Measurements from ENCODE around the gene MRPS7. TPM values are rescaled to one million over a fixed set of nuclear protein-coding genes. Genes with fewer than 3 reads are reported as not detected.
A peak's percentile ranks its signal among the peaks of the same experiment; 100 is the strongest.

MRPS7 gene
- total RNA-seq, 1 donor, result 45.6 TPM

GRCh38 chr17:75270218-75270965, 8.7 kb downstream of the MRPS7 start:
- DNase-seq (ENCODE audit: insufficient read length, low spot score, missing footprints), result peak; percentile 98
- peak; percentile 43 for TF ChIP-seq CTCF (IDR thresholded peaks at IDR 0.05; ENCODE audit: extremely low read depth, low read depth, low read length)
- H3K4me2 ChIP-seq (ENCODE audit: insufficient read depth, low read length), result peak overlapping the region; percentile 95
- no peaks in the 10 kb centered on the region for H3K27me3 ChIP-seq (ENCODE audit: insufficient read depth, low read length)
- H3K36me3 ChIP-seq (ENCODE audit: insufficient read depth, low read length), result peaks cover 11% of the 10 kb centered on the region
- peak overlapping the region; percentile 96 for H2AFZ ChIP-seq (ENCODE audit: low read length)
- no peaks in the 10 kb centered on the region for H3K9me3 ChIP-seq (ENCODE audit: low read depth, low read length)
- H3K79me2 ChIP-seq (ENCODE audit: insufficient read depth, low read length), result no peaks in the 10 kb centered on the region
- peaks cover 50% of the 10 kb centered on the region for H3K4me1 ChIP-seq (ENCODE audit: insufficient read depth, low read length)
- H3K27ac ChIP-seq (ENCODE audit: low read depth, low read length), result peak overlapping the region; percentile 80
- peak overlapping the region; percentile 90 for H3K4me3 ChIP-seq (ENCODE audit: insufficient read depth, low read length)
- peaks cover 6% of the 10 kb centered on the region for H4K20me1 ChIP-seq (ENCODE audit: insufficient read depth, low read length)

- no peak for TF ChIP-seq CTCF (IDR thresholded peaks at IDR 0.05; ENCODE audit: extremely low read depth, low read depth, low read length)
- Histone ChIP-seq H3K9me3 (ENCODE audit: low read depth, low read length) (no peaks in the 10 kb centered on the region), H3K4me2 (ENCODE audit: insufficient read depth, low read length) (peak within 1 kb of the TSS; percentile 95), H3K27ac (ENCODE audit: low read depth, low read length) (peak within 1 kb of the TSS; percentile 80), H3K36me3 (ENCODE audit: insufficient read depth, low read length) (peaks cover 6% of the 10 kb centered on the region), H3K4me1 (ENCODE audit: insufficient read depth, low read length) (peaks cover 50% of the 10 kb centered on the region), H3K79me2 (ENCODE audit: insufficient read depth, low read length) (no peaks in the 10 kb centered on the region), H4K20me1 (ENCODE audit: insufficient read depth, low read length) (peaks cover 6% of the 10 kb centered on the region), H3K4me3 (ENCODE audit: insufficient read depth, low read length) (peak within 1 kb of the TSS; percentile 90), H3K27me3 (ENCODE audit: insufficient read depth, low read length) (no peaks in the 10 kb centered on the region), H2AFZ (ENCODE audit: low read length) (peak within 1 kb of the TSS; percentile 96)
- DNase-seq (ENCODE audit: insufficient read length, low spot score, missing footprints), result no peak
Measured at GRCh38 chr17:75270966-75271232, 9.2 kb downstream of the MRPS7 start, which contains the start of gene MIF4GD. TSS of gene MIF4GD (minus strand) at chr17:75271231. CDS start at chr17:75270195, 1,036 bp downstream.

GRCh38 chr17:75271233-75271954, 9.7 kb downstream of the MRPS7 start:
- Histone ChIP-seq H3K36me3 (ENCODE audit: insufficient read depth, low read length) (peaks cover under 1% of the 10 kb centered on the region), H3K4me2 (ENCODE audit: insufficient read depth, low read length) (peak overlapping the region; percentile 95), H4K20me1 (ENCODE audit: insufficient read depth, low read length) (peaks cover 6% of the 10 kb centered on the region), H3K27ac (ENCODE audit: low read depth, low read length) (peak overlapping the region; percentile 28), H3K79me2 (ENCODE audit: insufficient read depth, low read length) (no peaks in the 10 kb centered on the region), H3K27me3 (ENCODE audit: insufficient read depth, low read length) (no peaks in the 10 kb centered on the region), H3K9me3 (ENCODE audit: low read depth, low read length) (no peaks in the 10 kb centered on the region), H3K4me1 (ENCODE audit: insufficient read depth, low read length) (peaks cover 48% of the 10 kb centered on the region), H3K4me3 (ENCODE audit: insufficient read depth, low read length) (peak overlapping the region; percentile 90), H2AFZ (ENCODE audit: low read length) (peak overlapping the region; percentile 84)
- TF ChIP-seq CTCF (IDR thresholded peaks at IDR 0.05; ENCODE audit: extremely low read depth, low read depth, low read length), result peak; percentile 40
- DNase-seq (ENCODE audit: insufficient read length, low spot score, missing footprints), result peak; percentile 100

Data from osteoblast (primary cell).